A549 treated with AZD2906 at 1 μM for 4 hours (cell line): ENCODE measurements around the gene GLYATL1B. TPM values are rescaled to one million over a fixed set of nuclear protein-coding genes. Genes with fewer than 3 reads are reported as not detected.

ENCODE experiments used
- total RNA-seq: library from RNA; stranded (reverse); fragments of 200-300 nt; extraction: Qiagen RNA extraction; gene quantifications from 5 replicates; pipeline ENCODE4 v1.2.3, GENCODE V29; 2022

Gene GLYATL1B
- total RNA-seq: not detected in 5 replicates

GRCh38 chr11:59086007-59086406, at the start of gene GLYATL1B:
Gene GLYATL1B (plus strand): TSS chr11:59086307. CDS start chr11:59086307, 0 bp downstream.

DNA sequence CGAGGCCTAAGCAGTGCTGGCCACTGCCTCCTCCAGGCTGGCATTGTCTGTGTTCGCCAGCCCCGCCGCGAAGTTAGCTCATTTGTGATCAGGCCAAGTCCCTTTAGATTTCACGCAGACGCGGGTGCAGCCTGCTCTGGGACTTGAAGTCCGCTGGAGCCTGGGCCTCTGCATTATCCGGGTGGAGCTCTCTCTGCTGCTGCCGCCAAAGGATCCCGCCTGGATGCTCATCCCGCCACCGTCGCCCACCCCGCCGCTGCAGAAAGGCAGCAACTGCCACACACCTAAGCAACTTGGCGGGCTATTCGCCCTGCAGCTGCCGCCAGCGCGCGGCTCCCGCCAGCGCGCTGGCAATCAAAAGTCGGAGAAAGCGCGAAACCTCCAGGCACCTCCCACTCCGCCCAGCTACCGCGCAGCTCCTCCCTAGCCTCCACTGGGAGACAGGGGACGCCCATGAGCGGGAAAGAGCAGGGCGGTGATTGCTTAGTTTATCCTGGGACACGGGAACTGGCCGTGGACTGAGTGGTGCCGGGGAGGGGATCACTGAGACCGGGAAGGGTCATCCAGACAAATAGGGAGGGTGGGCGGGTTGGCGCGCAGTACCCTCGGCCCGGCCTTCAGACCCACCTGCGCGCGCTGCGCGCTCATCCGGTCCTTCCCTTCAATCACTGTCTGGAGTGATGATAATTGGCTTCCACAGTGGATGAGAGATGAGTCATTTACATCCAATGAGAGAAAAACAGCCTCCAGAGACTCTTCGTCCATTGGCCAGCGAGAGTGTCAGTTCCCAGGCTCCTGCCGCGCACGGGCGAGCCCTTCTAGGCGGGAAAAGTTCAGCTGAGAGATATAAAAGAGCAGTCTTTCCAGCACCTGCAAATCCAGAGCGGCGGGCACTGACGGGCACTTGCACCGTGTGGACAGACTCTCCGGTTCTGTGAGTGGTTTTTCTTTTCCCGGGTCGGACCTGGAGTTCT, 20.5 kb downstream of the GLYATL1B start, which contains the start of gene FAM111B:
FAM111B (plus strand) TSS at position 875 of the 974 bp plus-strand sequence. CDS start 2,389 bp downstream, outside the sequence.

GRCh38 chr11:59142530-59143507, 56.7 kb downstream of the GLYATL1B start, which contains the start of gene FAM111A:
Gene FAM111A (plus strand): TSS chr11:59142856. CDS start chr11:59148873, 6,017 bp downstream.

Other genes with a start within 250 kb of the GLYATL1B start
- gene GLYATL2, start 241.6 kb upstream of the GLYATL1B start, total RNA-seq: 0.06 to 0.18 TPM in 2 of 5 replicates, not detected in the others
- not detected in 5 replicates for gene GLYATL1, start 146.8 kb upstream of the GLYATL1B start, total RNA-seq
- gene FAM111B, start 20.9 kb downstream of the GLYATL1B start, total RNA-seq: 6.1 to 8.4 TPM (median 6.4 TPM) in 5 replicates
- 7.2 to 8.5 TPM (median 7.9 TPM) in 5 replicates for gene FAM111A, start 56.5 kb downstream of the GLYATL1B start, total RNA-seq
- gene DTX4, start 85.8 kb downstream of the GLYATL1B start, total RNA-seq: 3.7 to 4.3 TPM (median 4.0 TPM) in 5 replicates
- not detected in 5 replicates for gene MPEG1, start 126.6 kb downstream of the GLYATL1B start, total RNA-seq